Omental fat pad (tissue), 4 donors: ENCODE measurements around the gene TCHP. TPM values are rescaled to one million over a fixed set of nuclear protein-coding genes. Genes with fewer than 3 reads are reported as not detected.

Source experiments
- ATAC-seq: fragments of 150-250 bp; one replicate; pipeline ENCODE4 v1.9.1; 2016; ENCODE audit warnings: mild to moderate bottlenecking, moderate library complexity; ENCODE audit not compliant: low FRiP score
- DNase-seq: peaks from one replicate; pipeline ENCODE4 v3.0.0-alpha.2; 2019; ENCODE audit warnings: low spot score
- total RNA-seq, 4 donors: library from RNA; depleted of rRNA; stranded (reverse); fragments of >200 nt; gene quantifications; one replicate each; pipeline ENCODE4 v1.1.0, GENCODE V29; 2016
- TF ChIP-seq, protein P1 (sequence below), 3 donors: fragments of 450-650 bp; IDR thresholded peaks; one replicate each; pipeline ENCODE4 v1.5.1; 2016 to 2017; ENCODE audit warnings: antibody characterized with exemption in 3 of 3, mild to moderate bottlenecking in 3 of 3, moderate library complexity in 2 of 3

The TCHP gene
- total RNA-seq, 4 donors from 2014 or later, result 7.0 to 30.1 (median 12.1) TPM

DNA sequence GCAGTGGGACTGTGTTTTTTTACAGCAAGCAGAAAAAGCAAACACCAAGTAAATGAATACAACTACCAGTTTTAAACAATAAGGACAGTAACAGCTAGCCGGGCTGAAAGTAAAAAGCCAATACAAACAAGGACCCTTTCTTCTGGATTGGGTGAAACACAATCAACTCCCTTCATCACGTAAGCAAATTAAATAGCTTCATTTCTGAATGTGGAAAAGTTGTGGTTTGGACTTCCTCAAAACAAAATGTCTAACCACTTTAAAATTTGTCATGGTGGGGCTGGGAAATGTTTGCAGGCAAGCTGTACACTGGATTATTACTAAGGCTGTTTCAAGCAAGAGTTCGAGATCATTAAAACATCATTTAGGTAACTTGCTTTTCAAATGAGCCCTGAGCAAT lies 47.4 kb downstream of the TCHP start:
- TF ChIP-seq, protein P1, sequence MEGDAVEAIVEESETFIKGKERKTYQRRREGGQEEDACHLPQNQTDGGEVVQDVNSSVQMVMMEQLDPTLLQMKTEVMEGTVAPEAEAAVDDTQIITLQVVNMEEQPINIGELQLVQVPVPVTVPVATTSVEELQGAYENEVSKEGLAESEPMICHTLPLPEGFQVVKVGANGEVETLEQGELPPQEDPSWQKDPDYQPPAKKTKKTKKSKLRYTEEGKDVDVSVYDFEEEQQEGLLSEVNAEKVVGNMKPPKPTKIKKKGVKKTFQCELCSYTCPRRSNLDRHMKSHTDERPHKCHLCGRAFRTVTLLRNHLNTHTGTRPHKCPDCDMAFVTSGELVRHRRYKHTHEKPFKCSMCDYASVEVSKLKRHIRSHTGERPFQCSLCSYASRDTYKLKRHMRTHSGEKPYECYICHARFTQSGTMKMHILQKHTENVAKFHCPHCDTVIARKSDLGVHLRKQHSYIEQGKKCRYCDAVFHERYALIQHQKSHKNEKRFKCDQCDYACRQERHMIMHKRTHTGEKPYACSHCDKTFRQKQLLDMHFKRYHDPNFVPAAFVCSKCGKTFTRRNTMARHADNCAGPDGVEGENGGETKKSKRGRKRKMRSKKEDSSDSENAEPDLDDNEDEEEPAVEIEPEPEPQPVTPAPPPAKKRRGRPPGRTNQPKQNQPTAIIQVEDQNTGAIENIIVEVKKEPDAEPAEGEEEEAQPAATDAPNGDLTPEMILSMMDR (IDR thresholded peaks at IDR 0.05), result no peak
- ATAC-seq (no peak), DNase-seq (no peak)

DNA sequence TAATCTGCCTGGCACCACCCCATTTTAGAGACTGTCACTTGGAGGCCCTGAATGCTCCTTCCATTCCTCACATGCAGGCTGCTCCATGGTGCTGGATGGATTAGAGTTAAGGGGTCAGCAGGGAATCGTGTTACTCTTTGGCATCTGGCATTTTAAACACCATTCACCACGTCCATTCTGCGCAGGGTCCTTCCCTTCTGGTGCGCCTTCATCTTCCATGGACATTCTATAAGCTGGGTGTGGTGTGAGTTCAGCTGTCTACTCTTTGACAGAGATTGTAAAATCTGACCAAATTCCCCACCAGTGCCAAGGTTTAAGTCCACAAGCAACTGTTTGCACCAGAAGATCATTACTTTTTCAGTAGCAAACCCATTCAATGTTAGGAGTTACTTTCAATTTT lies 48.3 kb downstream of the TCHP start:
- ATAC-seq, result no peak
- no peak for DNase-seq

DNA sequence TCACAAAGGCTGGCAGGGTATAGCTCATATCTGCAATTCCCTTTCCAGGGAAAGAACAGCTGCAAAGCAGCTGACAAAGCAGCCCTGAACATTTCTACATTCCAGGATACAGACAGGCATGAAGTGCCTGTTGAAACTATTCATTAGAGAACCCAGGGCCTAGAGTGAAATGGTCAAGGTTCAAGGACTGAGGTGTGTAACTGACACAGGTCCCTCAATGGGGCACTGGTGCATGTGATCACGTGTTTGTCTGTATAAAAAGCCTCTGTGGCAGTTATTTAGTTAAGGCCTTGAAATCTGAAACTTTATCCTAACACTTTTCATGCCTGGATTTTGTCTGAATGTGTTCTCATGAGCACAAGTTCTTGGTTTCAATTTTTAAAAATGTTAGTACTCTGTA lies 49.0 kb downstream of the TCHP start:
- DNase-seq, result no peak
- TF ChIP-seq, protein P1 (IDR thresholded peaks at IDR 0.05), result no peak
- ATAC-seq, result no peak

More for the DNA sequence above, 48.3 kb downstream of the TCHP start:
- TF ChIP-seq, protein P1 (IDR thresholded peaks at IDR 0.05), result no peak

DNA sequence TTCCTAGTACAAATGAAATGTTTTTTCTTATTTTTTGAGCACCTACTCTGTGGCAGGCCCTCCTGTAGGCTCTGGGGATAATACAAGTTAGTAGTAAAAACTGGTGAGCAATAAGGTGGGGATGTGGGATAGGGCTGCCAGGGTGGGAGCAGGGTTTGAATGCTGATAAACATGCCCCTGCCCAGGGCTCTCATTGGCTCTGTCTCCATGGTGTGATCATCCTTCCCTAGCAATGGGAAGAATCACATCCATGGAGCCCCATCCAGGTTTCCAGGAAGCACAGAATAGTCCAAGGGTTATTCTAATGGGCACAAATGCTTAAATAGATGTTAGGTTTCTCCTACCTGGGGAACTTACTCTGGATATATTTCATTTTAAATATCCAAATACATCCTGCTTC lies 50.6 kb downstream of the TCHP start:
- TF ChIP-seq, protein P1 (IDR thresholded peaks at IDR 0.05), result no peak
- no peak for DNase-seq
- no peak for ATAC-seq

DNA sequence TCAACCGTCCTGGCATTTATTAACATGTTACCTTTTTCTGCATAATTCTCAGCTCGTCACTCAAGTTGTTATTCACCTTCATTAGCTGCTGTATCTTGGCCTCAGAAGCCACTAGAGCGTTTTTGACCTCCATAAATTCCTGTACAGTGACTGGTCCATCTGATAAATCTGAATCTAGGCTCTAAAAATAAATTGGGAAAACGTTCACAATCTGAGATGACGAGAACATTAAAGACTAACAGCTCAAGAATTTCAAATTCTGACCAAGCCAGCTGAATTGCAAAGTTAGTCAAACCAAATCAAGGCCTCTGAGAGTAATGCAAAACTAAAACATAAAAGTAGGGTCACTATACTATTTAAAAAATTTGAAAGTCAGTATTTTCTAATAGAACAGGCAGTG lies 51.1 kb downstream of the TCHP start:
- DNase-seq, result no peak
- TF ChIP-seq, protein P1 (IDR thresholded peaks at IDR 0.05), result no peak
- ATAC-seq, result peak; percentile 11

DNA sequence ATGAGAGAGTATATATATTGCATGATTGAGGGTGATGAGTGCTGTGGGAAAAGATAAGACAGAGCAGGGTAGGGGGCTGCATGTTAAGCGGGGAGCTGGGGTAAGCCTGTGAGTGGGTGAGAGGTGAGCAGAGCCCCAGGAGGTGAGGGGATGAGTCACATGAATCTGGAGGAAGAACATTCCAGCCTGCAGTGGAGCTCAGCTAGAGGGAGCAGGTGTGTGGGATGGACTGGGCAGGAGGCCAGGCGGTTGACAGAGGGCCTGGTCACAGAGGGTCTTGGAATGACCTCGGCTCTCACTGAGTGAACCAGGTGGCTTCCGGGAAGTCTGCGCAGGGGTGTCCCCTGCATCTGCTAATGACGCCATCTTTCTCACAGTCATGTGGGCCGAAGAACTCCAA lies 51.7 kb downstream of the TCHP start:
- TF ChIP-seq, protein P1 (IDR thresholded peaks at IDR 0.05), result no peak
- peak; percentile 67 for ATAC-seq

DNA sequence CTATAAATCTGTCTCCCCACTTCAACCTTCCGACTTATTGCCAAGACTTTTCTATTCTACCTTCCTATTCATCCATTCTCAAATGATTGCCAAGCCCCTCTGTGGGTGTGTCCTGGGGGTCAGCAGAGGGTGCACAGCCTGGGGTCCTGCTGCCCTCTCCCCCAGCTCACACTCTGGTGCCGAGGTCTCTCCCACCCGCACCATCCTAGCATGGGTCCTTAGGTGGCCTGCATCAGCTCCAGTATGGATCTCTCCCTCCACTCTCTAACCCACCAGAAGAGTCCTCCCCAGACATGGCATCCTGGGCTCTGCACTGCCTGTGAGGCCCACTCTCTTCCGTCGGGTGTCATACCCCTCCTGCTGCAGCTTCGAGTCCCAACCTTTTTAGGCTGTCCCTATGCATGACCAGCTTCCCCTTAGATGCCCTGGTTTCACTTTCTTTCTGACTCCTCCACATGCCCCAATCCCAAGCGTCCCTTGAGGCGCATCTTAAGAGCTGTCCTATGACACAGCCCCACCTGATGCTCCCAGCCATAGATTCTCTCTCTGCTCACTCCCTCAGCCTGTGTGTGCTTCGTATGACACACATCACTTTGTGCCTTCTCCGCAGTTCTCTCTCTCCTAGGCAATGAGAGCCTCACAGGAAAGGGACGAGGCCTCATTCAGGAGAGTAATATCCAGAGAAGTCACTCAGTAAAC lies 52.2 kb downstream of the TCHP start:
- ATAC-seq, result no peak
- DNase-seq, result no peak
- TF ChIP-seq, protein P1 (IDR thresholded peaks at IDR 0.05), result no peak

More for the DNA sequence above, 51.7 kb downstream of the TCHP start:
- no peak for DNase-seq
